GM23248 (cell line): ENCODE data around the gene CD46.

Source experiments
- EZH2 ChIP-seq: fragments of 200-600 bp; sonication (generic); IDR thresholded peaks from 2 replicates; pipeline ENCODE4 v1.6.1; 2018; ENCODE audit warnings: antibody characterized with exemption, mild to moderate bottlenecking; ENCODE audit not compliant: insufficient read depth, poor library complexity, severe bottlenecking
- EZH2phosphoT487 ChIP-seq: fragments of 200-600 bp; sonication (generic); IDR thresholded peaks from 2 replicates; pipeline ENCODE4 v1.6.1; 2018; ENCODE audit warnings: antibody characterized with exemption, moderate library complexity, mild to moderate bottlenecking, low read depth; ENCODE audit not compliant: insufficient read depth

GRCh38 chr1:207812778-207813511, 61.1 kb downstream of the CD46 start:
- TF ChIP-seq EZH2 (no peak), EZH2phosphoT487 (no peak)
